Effector memory CD4-positive, alpha-beta T cell (primary cell): ENCODE data around the gene SHISA8.

Experiments used
- DNase-seq, 3 donors: peaks; one replicate each; pipeline ENCODE4 v3.0.0-alpha.2; 2020
- H3K27ac ChIP-seq: 2 replicates; pipeline ENCODE4 v1.7.0; 2013; ENCODE audit warnings: mild to moderate bottlenecking, low read length, moderate library complexity; ENCODE audit not compliant: insufficient read depth, poor library complexity, severe bottlenecking
- H3K27me3 ChIP-seq: replicated peaks from 2 replicates; pipeline ENCODE4 v1.7.0; 2013; ENCODE audit warnings: mild to moderate bottlenecking, low read length; ENCODE audit not compliant: insufficient read depth, control insufficient read depth, poor library complexity, severe bottlenecking
- H3K36me3 ChIP-seq: 2 replicates; pipeline ENCODE4 v1.7.0; 2013; ENCODE audit warnings: mild to moderate bottlenecking, low read length, moderate library complexity; ENCODE audit not compliant: control insufficient read depth, insufficient read depth
- H3K4me1 ChIP-seq: 2 replicates; pipeline ENCODE4 v1.7.0; 2013; ENCODE audit warnings: low read length, mild to moderate bottlenecking; ENCODE audit not compliant: control insufficient read depth, insufficient read depth, poor library complexity, severe bottlenecking
- H3K4me3 ChIP-seq: 2 replicates; pipeline ENCODE4 v1.7.0; 2013; ENCODE audit warnings: low read length, low read depth, mild to moderate bottlenecking; ENCODE audit not compliant: insufficient read depth, poor library complexity, severe bottlenecking
- H3K9me3 ChIP-seq: 2 replicates; pipeline ENCODE4 v1.7.0; 2013; ENCODE audit warnings: mild to moderate bottlenecking, low read length, moderate library complexity; ENCODE audit not compliant: control insufficient read depth

SHISA8 gene

GRCh38 chr22:41913842-41914534, 886 bp downstream of the SHISA8 start:
- H3K4me1 ChIP-seq: peaks cover 35% of the 10 kb centered on the region
- no peaks in the 10 kb centered on the region for H3K36me3 ChIP-seq
- no peaks in the 10 kb centered on the region for H3K9me3 ChIP-seq
- H3K27me3 ChIP-seq: peaks cover 50% of the 10 kb centered on the region
- no peak for DNase-seq
- H3K4me3 ChIP-seq: no peak overlapping the region
- no peak overlapping the region for H3K27ac ChIP-seq

- peaks cover 51% of the 10 kb centered on the region for H3K27me3 ChIP-seq
- H3K9me3 ChIP-seq: no peaks in the 10 kb centered on the region
- peaks cover 41% of the 10 kb centered on the region for H3K4me1 ChIP-seq
Observed at GRCh38 chr22:41913040-41913719, 1.7 kb downstream of the SHISA8 start.

GRCh38 chr22:41912338-41913039, 2.4 kb downstream of the SHISA8 start:
- Histone ChIP-seq H3K27me3 (peaks cover 51% of the 10 kb centered on the region), H3K9me3 (no peaks in the 10 kb centered on the region), H3K4me3 (no peak overlapping the region), H3K27ac (no peak overlapping the region), H3K36me3 (no peaks in the 10 kb centered on the region), H3K4me1 (peaks cover 47% of the 10 kb centered on the region)
- DNase-seq: no peak

More at GRCh38 chr22:41913040-41913719, 1.7 kb downstream of the SHISA8 start:
- Histone ChIP-seq H3K27ac (no peak overlapping the region), H3K4me3 (no peak overlapping the region), H3K36me3 (no peaks in the 10 kb centered on the region)
- DNase-seq: no peak

GRCh38 chr22:41911001-41911611, 3.8 kb downstream of the SHISA8 start:
- Histone ChIP-seq H3K4me3 (peak overlapping the region; percentile 40), H3K36me3 (no peaks in the 10 kb centered on the region), H3K9me3 (no peaks in the 10 kb centered on the region), H3K4me1 (peaks cover 47% of the 10 kb centered on the region), H3K27ac (no peak overlapping the region), H3K27me3 (peaks cover 51% of the 10 kb centered on the region)
- no peak for DNase-seq

GRCh38 chr22:41910050-41911000, 4.5 kb downstream of the SHISA8 start:
- no peak for DNase-seq
- Histone ChIP-seq H3K27ac (no peak overlapping the region), H3K4me1 (peaks cover 43% of the 10 kb centered on the region)

DNA sequence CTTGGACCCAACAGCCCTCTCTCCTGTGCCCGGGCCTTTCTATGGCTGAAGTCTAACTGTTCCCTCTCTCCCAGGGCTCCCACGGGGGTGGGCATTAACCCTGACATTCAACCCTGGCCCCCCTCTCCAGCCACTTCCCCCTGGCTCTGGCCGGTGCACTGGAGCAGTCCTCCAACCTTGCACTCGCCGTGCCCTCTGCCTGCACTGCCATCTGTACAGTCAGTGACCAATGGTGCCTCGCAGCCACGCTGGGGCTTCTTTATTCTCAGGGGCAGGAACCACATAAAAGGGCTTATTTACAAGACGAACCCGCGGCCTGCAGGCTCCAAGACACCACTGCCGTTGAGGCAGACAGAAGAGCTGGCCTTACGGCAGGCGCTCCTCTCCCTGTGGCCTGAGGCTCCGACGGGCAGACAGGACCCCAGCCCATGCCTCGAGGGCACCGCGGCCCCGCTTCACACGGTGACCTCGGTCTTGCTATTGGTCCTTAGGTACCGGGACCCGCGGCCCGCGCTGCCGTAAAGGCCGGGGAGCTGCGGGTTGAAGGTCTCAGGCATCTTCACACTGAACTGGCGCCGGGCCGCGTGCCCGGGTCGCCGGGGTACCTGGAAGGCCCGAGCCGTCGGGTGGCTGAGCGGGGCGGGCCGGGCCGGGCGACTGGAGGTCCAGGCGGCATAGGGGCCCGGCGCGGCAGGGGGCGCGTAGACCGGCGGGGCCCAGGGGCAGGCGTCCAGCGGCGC, 5.4 kb downstream of the SHISA8 start:
- no peak for DNase-seq
- H3K27ac ChIP-seq: no peak overlapping the region
- H3K27me3 ChIP-seq: peaks cover 47% of the 10 kb centered on the region
- peaks cover 40% of the 10 kb centered on the region for H3K4me1 ChIP-seq
- H3K4me3 ChIP-seq: no peak overlapping the region
- H3K9me3 ChIP-seq: no peaks in the 10 kb centered on the region
- peaks cover 6% of the 10 kb centered on the region for H3K36me3 ChIP-seq

More at GRCh38 chr22:41910050-41911000, 4.5 kb downstream of the SHISA8 start:
- H3K36me3 ChIP-seq: no peaks in the 10 kb centered on the region
- no peaks in the 10 kb centered on the region for H3K9me3 ChIP-seq
- H3K27me3 ChIP-seq: peaks cover 49% of the 10 kb centered on the region
- H3K4me3 ChIP-seq: peak overlapping the region; percentile 40

- DNase-seq: no peak
- Histone ChIP-seq H3K27ac (no peak overlapping the region), H3K9me3 (no peaks in the 10 kb centered on the region), H3K4me3 (peak overlapping the region; percentile 22), H3K36me3 (peaks cover 6% of the 10 kb centered on the region), H3K4me1 (peaks cover 34% of the 10 kb centered on the region), H3K27me3 (peaks cover 47% of the 10 kb centered on the region)
Observed at GRCh38 chr22:41908411-41909309, 6.2 kb downstream of the SHISA8 start.
